OCI-LY1 (cell line): ENCODE measurements around the gene CADM4.

Experiments
- H2AFZ ChIP-seq: fragments of 200-600 bp; sonication (generic), shearing (Covaris generic); 2 replicates; pipeline ENCODE4 v1.6.0; 2014; ENCODE audit warnings: antibody characterized with exemption, mild to moderate bottlenecking, low read length
- H3F3A ChIP-seq: fragments of 200-600 bp; sonication (generic), shearing (Covaris generic); 2 replicates; pipeline ENCODE4 v1.6.0; 2014; ENCODE audit warnings: mild to moderate bottlenecking, antibody characterized with exemption, low read length, moderate library complexity; ENCODE audit not compliant: insufficient read depth
- H3K27ac ChIP-seq: fragments of 200-600 bp; sonication (generic); 2 replicates; pipeline ENCODE4 v1.5.1; 2014; ENCODE audit warnings: low read length, mixed run types, mild to moderate bottlenecking, low read depth; ENCODE audit not compliant: poor library complexity, severe bottlenecking
- H3K27me3 ChIP-seq: fragments of 200-600 bp; sonication (generic); 2 replicates; pipeline ENCODE4 v1.6.0; 2014; ENCODE audit warnings: antibody characterized with exemption, mild to moderate bottlenecking, low read length, moderate library complexity; ENCODE audit not compliant: insufficient read depth
- H3K36me3 ChIP-seq: fragments of 200-600 bp; sonication (generic); 2 replicates; pipeline ENCODE4 v1.6.1; 2014; ENCODE audit warnings: mild to moderate bottlenecking, antibody characterized with exemption, low read length, moderate library complexity, mixed read lengths; ENCODE audit not compliant: insufficient read depth
- H3K4me1 ChIP-seq: fragments of 200-600 bp; sonication (generic); 2 replicates; pipeline ENCODE4 v1.5.1; 2014; ENCODE audit warnings: mild to moderate bottlenecking, low read length, moderate library complexity; ENCODE audit not compliant: insufficient read depth, severe bottlenecking
- H3K4me2 ChIP-seq: fragments of 200-600 bp; sonication (generic), shearing (Covaris generic); 2 replicates; pipeline ENCODE4 v1.6.1; 2014; ENCODE audit warnings: low read length
- H3K4me3 ChIP-seq: fragments of 200-600 bp; sonication (generic); 2 replicates; pipeline ENCODE4 v1.5.1; 2014; ENCODE audit warnings: low read length, low read depth, mild to moderate bottlenecking, mixed read lengths; ENCODE audit not compliant: poor library complexity, severe bottlenecking
- H3K79me2 ChIP-seq: fragments of 200-600 bp; shearing (Covaris generic); 2 replicates; pipeline ENCODE4 v1.6.1; 2016; ENCODE audit warnings: mixed run types, low read length, mixed read lengths; ENCODE audit not compliant: insufficient read depth
- H3K9ac ChIP-seq: fragments of 200-600 bp; sonication (generic), shearing (Covaris generic); 2 replicates; pipeline ENCODE4 v1.6.1; 2014; ENCODE audit warnings: mild to moderate bottlenecking, low read length, mixed read lengths
- H3K9me2 ChIP-seq: fragments of 200-600 bp; sonication (generic), shearing (Covaris generic); 2 replicates; pipeline ENCODE4 v1.6.1; 2014; ENCODE audit warnings: low read depth, mild to moderate bottlenecking, low read length, mixed read lengths
- H3K9me3 ChIP-seq: fragments of 200-600 bp; shearing (Covaris generic); 2 replicates; pipeline ENCODE4 v1.6.1; 2014; ENCODE audit warnings: low read length, mixed read lengths
- H4K20me1 ChIP-seq: fragments of 200-600 bp; sonication (generic), shearing (Covaris generic); 2 replicates; pipeline ENCODE4 v1.6.0; 2016; ENCODE audit warnings: mild to moderate bottlenecking, low read length; ENCODE audit not compliant: insufficient read depth
- CTCF ChIP-seq: fragments of 200-600 bp; sonication (generic), shearing (Covaris generic); IDR thresholded peaks from 2 replicates; pipeline ENCODE4 v1.5.1; 2017; ENCODE audit warnings: mild to moderate bottlenecking, antibody characterized with exemption, low read length, moderate library complexity, mixed read lengths
- EZH2 ChIP-seq: fragments of 200-600 bp; sonication (generic), shearing (Covaris generic); IDR thresholded peaks from 2 replicates; pipeline ENCODE4 v1.8.0; 2017; ENCODE audit warnings: borderline replicate concordance, mixed run types, mild to moderate bottlenecking, antibody characterized with exemption, low read length, moderate library complexity, mixed read lengths

Gene CADM4

GRCh38 chr19:43662487-43662886 lies 22.8 kb upstream of the CADM4 start:
- H3K9me2 ChIP-seq = no peaks in the 10 kb centered on the region
- TF ChIP-seq EZH2 (no peak), CTCF (no peak)
- H3K4me1 ChIP-seq = no peaks in the 10 kb centered on the region
- H3K79me2 ChIP-seq = no peaks in the 10 kb centered on the region
- H3K27me3 ChIP-seq = peaks cover under 1% of the 10 kb centered on the region; the same call in 1 of the 2 replicates
- H3K9ac ChIP-seq = no peak overlapping the region
- no peak overlapping the region for H3K4me3 ChIP-seq
- H3K9me3 ChIP-seq = no peaks in the 10 kb centered on the region
- no peak overlapping the region for H2AFZ ChIP-seq
- no peaks in the 10 kb centered on the region for H3K36me3 ChIP-seq
- no peak overlapping the region for H3K27ac ChIP-seq
- no peaks in the 10 kb centered on the region for H4K20me1 ChIP-seq
- no peaks in the 10 kb centered on the region for H3F3A ChIP-seq
- no peak overlapping the region for H3K4me2 ChIP-seq

- Histone ChIP-seq H3K9me2 (no peaks in the 10 kb centered on the region), H3K36me3 (no peaks in the 10 kb centered on the region), H4K20me1 (no peaks in the 10 kb centered on the region), H3K9ac (no peak overlapping the region), H3K4me1 (no peaks in the 10 kb centered on the region), H3K27me3 (peaks cover 4% of the 10 kb centered on the region; the same call in 1 of the 2 replicates), H3K79me2 (no peaks in the 10 kb centered on the region), H2AFZ (no peak overlapping the region), H3F3A (no peaks in the 10 kb centered on the region), H3K9me3 (no peaks in the 10 kb centered on the region), H3K27ac (no peak overlapping the region), H3K4me2 (no peak overlapping the region), H3K4me3 (no peak overlapping the region)
- no peak for TF ChIP-seq EZH2
- TF ChIP-seq CTCF = no peak
These were observed 21.3 kb upstream of the CADM4 start for GRCh38 chr19:43660971-43661360.

DNA sequence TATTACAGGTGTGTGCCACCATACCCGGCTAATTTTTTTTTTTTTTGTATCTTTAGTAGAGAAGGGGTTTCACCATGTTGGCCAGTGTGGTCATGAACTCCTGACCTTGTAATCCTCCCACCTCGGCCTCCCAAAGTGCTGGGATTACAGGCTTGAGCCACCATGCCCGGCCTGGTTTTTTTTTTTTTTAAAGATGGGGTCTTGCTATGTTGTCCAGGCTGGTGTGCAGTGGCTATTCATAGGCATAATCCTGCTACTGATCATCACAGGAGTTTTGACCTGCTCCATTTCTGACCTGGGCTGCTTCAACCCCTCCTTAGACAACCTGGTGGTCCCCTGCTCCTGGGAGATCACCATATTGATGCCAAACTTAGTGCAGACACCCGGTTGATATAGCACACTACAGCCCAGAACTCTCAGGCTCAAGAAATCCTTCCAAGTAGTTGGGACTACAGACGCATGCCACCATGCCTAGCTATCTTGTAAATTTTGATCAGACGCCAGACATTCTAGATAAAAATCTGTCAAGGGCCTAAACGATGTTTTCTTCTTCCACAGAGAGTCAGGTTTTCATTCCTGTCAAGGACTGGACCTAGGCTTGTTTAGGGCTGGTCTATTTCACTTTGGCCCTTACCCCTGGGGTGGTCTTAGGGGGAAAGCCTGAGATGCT lies 20.8 kb upstream of the CADM4 start:
- Histone ChIP-seq H3K4me3 (no peak overlapping the region), H4K20me1 (no peaks in the 10 kb centered on the region), H3K9ac (no peak overlapping the region), H3K9me3 (no peaks in the 10 kb centered on the region), H3K79me2 (no peaks in the 10 kb centered on the region), H3K4me1 (no peaks in the 10 kb centered on the region), H3K27ac (no peak overlapping the region), H3F3A (no peaks in the 10 kb centered on the region), H3K27me3 (peaks cover 6% of the 10 kb centered on the region; the same call in 1 of the 2 replicates), H3K9me2 (no peaks in the 10 kb centered on the region), H2AFZ (no peak overlapping the region), H3K36me3 (no peaks in the 10 kb centered on the region), H3K4me2 (no peak overlapping the region)
- no peak for TF ChIP-seq EZH2
- no peak for TF ChIP-seq CTCF
